ENCODE measurements around the gene FZD2.
"Not testable (repeated sequence)": the region's sequence is repeated elsewhere in the genome, so short reads cannot be mapped to it uniquely, and the experiment has no call there.

Gene FZD2

GRCh38 chr17:44556832-44557606 lies at the start of gene FZD2:
Gene FZD2 (plus strand): TSS chr17:44557484. CDS start chr17:44557689, 205 bp downstream.
- peak; percentile 18 for DNase-seq (ENCODE audit: low read depth, low spot score)

DNA sequence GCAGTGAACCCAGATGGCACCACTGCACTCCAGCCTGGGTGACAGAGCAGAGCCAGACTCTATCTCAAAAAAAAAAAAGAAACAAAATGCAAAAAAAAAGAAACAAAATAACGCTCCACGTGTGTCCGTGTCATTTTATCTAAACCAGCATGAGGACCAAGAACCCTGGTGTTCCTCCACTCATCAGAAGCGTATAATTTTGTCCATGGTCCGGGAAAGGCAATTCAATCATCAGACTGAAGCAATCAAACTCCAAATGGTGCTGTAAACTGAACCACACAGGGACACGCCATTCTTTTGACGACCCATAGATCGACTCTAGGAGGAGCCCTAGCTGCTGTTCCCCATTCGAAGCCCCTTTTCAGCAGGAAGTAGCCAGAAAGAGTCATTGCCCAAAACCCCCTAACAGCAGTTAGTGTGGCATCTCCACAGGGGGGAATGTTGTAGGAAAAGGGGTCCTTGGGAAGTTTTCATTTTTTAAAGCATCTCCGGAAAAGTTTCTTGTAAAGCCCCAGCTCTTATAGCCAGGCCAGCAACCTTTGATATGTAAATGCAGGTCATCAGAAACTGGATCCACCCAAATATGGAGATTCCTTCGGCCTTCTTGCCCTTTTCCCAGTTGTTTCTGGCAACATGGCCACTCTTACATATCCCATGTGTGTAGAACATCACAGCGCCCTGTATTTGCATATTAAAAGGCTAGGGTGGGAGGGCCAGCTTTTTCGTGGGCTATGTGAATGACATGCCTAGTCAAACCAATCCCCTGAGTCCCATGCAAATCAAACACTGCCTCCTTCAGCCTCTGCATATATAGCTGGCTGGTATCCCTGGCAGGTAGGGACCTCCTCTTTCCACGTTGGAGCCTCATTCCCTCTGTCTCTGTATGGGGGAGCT lies 45.8 kb upstream of the FZD2 start:
- DNase-seq (ENCODE audit: low read depth, low spot score): not testable (repeated sequence)

DNA sequence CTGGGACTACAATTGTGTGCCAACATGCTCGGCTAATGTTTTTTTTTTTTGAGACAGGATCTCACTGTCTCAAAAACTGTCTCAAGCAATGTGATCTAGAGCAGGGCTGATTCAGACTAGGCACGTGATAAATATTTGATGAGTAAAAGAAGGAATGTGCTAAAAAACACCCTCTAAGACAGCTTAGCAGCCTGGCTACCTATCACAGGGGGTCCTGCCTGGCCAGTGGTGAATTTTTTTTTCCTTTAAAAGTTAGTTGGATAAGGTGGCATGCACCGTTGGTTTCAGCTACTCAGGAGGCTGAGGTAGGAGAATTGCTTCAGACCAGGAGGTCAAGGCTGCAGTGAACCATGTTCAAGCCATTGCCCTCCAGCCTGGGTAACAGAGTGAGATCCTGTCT lies 39.3 kb upstream of the FZD2 start:
- no peak for DNase-seq (ENCODE audit: low read depth, low spot score)

DNA sequence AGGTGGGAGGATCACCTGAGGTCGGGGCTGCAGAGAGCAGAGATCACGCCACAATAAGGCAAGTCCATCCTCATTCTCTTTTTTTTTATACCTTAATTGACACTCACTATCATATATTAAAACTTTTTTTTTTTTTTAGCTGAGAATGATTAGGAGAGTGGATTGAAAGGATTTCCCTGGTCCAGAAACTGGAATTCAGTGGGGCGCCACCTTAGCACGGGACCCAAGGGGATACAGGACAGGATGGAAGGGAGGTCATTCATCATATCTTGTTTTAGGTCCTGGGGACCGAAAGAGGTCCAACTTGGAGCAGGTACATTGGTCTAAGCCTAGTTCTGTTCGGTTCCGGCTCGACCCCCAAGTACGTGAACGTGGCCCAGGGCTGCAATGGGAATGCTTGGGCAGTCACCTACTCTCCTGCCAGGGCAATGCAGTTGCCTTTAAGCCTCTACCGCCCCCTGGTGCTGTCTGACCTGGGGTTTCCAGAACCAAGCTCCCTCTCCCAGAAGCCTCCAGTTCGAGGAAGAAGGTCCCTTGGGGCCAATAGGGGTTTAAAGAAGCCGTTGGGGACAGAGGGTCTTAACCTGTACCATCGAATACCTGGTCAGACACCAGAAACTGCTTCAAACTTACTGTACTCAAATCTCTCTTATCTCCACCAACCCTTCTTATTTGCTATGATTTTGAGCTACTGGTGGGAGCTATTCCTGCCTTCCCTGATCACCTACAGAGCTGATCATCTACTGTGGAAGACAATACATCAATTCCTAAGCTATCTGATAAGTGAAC lies 34.2 kb upstream of the FZD2 start:
- DNase-seq (ENCODE audit: low read depth, low spot score): peak; percentile 6

- DNase-seq (ENCODE audit: low read depth, low spot score): no peak
These were observed 33.7 kb upstream of the FZD2 start for GRCh38 chr17:44523672-44523972.

DNA sequence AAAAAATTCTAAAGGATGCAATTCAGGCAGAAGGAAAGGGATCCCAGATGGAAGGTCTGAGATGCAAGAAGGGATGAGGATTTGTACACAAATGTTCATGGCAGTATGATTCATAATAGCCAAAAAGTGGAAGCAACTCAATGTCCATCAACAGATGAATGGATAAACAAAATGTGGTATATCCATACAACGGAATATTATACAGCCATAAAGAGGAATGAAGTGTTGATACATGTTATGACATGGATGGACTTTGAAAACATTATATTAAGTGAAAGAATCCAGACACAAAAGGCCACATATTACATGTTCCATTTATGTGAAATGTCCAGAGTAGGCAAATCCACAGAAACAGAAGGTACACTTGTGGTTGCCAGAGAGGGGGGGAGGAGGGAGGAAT lies 30.2 kb upstream of the FZD2 start:
- no peak for DNase-seq (ENCODE audit: low read depth, low spot score)

DNA sequence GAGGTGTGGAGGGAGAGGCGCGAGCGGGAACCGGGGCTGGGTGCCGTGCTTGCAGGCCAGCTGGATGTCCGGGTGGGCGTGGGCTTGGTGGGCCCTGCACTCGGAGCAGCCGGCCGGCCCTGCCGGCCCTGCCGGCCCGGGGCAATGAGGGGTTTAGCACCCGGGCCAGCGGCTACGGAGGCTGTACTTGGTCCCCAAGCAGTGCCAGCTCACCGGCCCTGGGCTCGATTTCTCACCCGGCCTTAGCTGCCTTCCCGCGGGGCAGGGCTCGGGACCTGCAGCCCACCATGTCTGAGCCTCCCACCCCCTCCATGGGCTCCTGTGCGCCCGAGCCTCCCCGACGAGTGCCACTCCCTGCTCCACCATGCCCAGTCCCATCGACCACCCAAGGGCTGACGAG lies 29.3 kb upstream of the FZD2 start:
- DNase-seq (ENCODE audit: low read depth, low spot score): no peak

GRCh38 chr17:44529864-44530263 lies 27.4 kb upstream of the FZD2 start:
- no peak for DNase-seq (ENCODE audit: low read depth, low spot score)

- DNase-seq (ENCODE audit: low read depth, low spot score): no peak
These were observed 26.3 kb upstream of the FZD2 start for GRCh38 chr17:44530896-44531418.

DNA sequence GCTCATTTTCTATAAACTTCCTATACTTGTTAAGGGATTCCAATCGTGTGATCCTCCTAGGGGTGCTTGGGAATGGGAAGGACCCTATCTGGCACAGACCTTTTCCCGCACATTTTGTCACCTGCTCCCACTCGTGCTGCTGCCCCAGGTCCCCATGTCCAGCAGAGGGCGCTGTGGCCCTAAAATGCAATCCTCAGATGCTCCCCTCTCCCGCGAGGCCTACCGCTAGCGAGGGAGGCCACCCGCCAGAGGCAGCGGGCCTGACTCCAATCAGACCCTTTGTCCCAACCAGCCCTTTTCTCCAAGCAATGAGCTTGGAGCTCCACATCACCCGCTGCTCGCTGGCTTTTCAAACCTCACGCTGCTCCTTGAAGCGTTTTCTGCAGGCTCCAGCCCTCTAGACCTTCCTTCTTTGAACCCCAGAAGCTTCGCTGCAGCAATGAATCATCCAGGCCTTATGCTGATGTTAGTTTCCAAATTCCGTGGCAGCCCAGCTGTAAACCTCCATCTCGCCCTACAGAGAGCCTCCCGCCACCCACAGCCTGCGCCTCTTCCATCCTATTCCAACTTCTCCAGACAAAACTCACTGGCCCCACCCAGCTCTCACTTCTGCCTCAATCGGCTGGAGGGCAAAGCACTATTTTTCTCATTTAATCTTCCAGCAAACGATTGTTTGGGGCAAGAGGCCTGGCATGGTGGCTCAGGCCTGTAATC lies 23.6 kb upstream of the FZD2 start:
- peak; percentile 77 for DNase-seq (ENCODE audit: low read depth, low spot score)

GRCh38 chr17:44536090-44536953 lies 21.0 kb upstream of the FZD2 start:
- no peak for DNase-seq (ENCODE audit: low read depth, low spot score)

DNA sequence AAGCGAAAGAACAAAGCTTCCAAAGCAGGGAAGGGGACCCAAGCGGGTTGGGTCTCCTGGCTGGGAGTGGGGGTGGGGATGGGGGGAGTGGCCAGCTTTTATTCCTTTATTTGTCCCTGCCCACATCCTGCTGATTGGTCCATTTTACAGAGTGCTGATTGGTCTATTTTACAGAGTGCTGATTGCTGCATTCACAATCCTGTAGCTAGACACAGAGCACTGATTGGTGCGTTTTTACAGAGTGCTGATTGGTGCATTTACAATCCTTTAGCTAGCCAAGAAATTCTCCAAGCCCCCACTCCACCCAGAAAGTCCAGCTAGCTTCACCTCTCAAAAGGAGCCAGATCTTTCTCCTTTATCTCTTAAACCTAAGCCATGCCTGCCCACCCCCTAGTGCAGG lies 19.4 kb upstream of the FZD2 start:
- DNase-seq (ENCODE audit: low read depth, low spot score): not testable (repeated sequence)

DNA sequence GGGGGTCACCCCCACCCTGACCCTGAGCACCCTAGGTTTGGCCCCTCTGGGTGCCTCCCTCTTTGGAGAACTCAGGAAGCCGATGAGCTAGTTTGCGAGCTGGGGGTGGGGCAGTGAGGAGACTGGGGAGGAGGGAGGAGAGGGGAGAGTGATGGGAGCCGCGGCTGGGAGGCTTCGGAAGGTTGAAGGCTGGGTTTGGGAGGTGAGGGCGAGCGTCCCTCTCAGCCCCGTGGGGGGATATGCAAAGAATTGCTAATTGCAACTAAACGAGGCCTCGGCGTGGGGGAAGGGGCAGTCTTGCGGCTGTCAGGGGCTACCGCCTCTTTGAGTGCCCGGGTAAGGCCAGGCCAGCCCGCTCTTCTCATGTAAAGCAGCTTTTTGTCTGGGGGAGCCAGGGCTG lies 17.6 kb upstream of the FZD2 start:
- no peak for DNase-seq (ENCODE audit: low read depth, low spot score)

- no peak for DNase-seq (ENCODE audit: low read depth, low spot score)
These were observed 16.8 kb upstream of the FZD2 start for GRCh38 chr17:44540246-44541084.

DNA sequence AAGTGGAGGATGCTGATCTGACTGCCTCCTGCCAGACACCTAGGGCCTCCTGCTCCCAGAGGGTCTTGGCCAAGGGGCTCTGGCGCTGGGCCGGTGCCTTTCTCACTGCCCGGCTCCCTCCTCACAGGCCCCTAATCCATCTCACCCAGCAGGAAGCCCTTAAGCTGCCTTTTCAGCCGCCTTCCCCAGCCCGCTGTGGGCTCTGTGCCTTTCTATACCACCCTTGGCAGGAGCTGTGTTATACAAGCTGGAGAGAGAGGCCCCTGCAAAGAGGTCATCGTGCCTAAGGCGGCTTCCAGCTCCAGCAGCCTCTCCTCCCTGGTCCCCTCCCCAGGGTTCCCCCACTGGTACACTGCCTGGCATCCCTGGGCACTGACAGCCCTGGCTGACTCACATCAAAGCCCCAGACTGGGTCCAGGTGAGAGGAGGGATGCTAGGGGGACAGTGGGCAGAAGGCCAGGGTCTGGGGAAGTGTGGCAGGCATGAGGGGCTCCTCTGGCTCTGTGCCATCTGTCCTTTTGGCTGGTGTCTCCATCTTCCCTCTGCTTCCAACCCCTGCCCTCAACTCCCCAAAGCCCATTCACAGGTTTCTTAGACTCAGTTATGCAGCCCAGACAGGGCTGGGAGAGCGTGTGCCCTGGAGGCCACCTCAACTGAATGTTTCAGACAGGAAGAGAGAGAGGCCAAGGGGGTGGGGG lies 15.3 kb upstream of the FZD2 start:
- DNase-seq (ENCODE audit: low read depth, low spot score): no peak

GRCh38 chr17:44543213-44543904 lies 13.9 kb upstream of the FZD2 start:
- DNase-seq (ENCODE audit: low read depth, low spot score): no peak

DNA sequence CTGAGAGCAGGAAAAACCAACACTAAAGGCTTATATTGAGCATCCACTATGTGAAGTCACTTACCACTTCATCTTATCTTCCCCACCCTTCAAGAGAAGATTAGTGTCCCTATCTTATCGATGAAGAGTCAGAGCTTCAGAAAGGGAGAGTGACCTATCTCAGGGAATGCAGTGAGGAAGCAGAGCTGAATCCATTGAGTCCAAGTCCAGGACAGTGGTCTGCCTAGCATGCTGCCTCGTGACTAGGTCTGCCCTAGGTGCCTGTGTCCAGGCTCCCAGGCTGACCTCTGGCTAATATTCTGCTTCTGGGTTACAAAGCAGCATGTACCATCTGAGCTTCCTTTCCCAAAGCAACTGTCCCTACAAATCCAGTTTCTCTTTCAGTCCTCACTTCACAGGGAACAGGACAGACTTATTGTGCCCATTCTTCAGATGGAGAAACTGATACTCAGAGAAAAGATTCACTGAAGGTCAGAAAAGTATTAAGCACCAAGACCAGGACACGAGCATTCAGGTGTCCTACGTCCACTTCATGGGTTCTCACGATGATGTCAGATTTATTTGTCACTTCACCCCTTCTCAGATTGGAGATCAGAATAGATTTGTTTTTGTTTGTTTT lies 13.3 kb upstream of the FZD2 start:
- no peak for DNase-seq (ENCODE audit: low read depth, low spot score)
